GM21381 (cell line): Measurements from ENCODE around the gene CREB3L4.
"Not testable (repeated sequence)": the region's sequence is repeated elsewhere in the genome, so short reads cannot be mapped to it uniquely, and the experiment has no call there.

Experiments used
- ATAC-seq: cut with Tn5 transposase; IDR thresholded peaks from one replicate; pipeline ENCODE4 v1.9.1; 2021; ENCODE audit warnings: mild to moderate bottlenecking, moderate library complexity; ENCODE audit not compliant: unreplicated experiment

The CREB3L4 gene

DNA sequence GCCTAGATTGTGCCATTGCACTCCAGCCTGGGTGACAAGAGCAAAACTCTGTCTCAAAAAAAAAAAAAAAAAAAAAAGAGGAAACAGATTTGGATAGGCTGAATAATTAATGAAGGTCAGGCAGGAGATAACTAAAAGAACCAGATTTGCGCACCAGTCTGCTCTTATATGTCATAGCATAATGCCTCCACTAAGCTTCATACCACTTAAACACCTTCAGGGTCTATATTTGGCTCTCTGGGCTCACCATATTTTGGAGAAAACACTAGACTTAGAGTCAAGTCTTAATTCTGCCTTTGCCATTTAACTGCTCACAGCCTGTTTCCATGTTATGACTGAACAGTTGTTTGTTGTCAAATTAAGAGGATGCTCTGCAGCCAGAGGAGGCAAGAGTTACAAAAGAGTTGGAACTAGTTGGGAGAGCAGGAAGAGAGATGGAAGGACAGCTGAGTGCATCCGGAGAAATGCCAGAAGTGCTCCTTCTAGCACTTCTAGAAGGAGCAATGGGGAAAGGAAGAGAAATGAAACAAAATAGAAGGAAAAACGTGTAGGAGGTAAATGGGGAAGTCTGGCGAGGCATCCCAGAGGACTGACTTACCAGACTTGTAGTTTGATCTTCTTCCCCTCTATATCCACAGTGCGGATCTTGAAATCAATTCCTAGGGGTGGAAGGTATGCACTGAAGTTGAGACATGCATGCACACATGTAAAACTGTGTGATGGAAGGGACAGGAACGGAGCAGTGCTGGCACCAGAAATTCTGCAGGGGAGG is 16.6 kb downstream of the CREB3L4 start:
- ATAC-seq, result no peak

GRCh38 chr1:153985341-153985912 is 17.7 kb downstream of the CREB3L4 start:
- no peak for ATAC-seq

- ATAC-seq, result no peak
Observed at GRCh38 chr1:153985941-153986761, 18.4 kb downstream of the CREB3L4 start, which contains the start of gene RAB13. TSS of gene RAB13 (minus strand) at chr1:153986339. CDS start at chr1:153986236, 103 bp downstream.

- no peak for ATAC-seq
Observed at GRCh38 chr1:153987621-153988020, 19.9 kb downstream of the CREB3L4 start.

DNA sequence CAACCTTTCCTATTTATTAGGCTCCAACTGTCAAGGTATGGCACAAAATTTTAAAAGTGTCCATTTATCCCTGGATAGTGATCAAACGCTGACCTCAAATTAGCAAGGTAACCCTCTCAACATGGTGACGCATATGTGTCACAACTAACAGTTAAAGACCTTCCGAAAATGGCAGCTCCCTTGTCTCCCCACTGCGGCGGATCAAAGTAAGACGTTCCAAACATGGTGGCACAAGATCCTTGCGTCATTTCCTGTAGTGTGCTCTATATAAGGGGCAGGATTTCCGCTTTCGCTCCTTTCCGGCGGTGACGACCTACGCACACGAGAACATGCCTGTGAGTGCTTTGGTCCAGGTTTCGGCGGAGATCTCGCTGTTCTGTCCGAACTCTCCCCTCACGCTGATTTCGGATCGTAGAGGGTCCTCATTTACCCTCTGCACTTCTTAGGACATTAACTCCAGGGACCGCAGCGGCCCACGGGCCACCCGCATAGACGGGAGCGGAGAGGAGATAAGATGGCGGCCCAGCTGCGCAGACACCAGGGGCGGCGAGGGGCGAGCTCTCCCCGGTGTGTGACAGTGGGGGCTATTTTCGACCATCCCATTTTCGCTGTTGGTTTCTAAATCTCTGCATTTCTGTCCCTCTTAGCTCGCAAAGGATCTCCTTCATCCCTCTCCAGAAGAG is 22.9 kb downstream of the CREB3L4 start, which contains the start of gene RPS27:
Gene RPS27 (plus strand): TSS at position 295 of the 683 bp plus-strand sequence. CDS start 35 bp downstream, at position 330.
- ATAC-seq, result peak; percentile 73

DNA sequence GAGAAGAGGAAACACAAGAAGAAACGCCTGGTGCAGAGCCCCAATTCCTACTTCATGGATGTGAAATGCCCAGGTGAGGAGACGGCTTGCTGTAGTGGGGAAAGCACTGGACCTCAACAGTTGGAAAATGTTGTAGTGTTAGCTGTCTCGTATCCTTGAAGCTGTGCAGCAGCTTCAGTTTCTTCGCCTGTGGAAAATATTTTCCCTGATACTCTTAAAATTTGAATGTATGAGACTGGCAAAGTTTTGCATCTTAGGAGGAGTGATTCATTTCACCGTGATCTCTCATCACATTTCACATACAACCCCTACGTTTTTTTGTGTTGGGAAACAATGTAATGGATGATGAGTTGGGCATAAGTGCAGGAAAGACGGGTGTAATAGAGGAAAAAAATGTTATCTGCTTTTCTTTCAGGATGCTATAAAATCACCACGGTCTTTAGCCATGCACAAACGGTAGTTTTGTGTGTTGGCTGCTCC is 23.5 kb downstream of the CREB3L4 start:
- ATAC-seq, result no peak

- ATAC-seq, result no peak
Observed at GRCh38 chr1:153991806-153992205, 24.1 kb downstream of the CREB3L4 start.

GRCh38 chr1:153995202-153995601 is 27.5 kb downstream of the CREB3L4 start:
- no peak for ATAC-seq

GRCh38 chr1:153995640-153996039 is 27.9 kb downstream of the CREB3L4 start:
- ATAC-seq, result no peak

DNA sequence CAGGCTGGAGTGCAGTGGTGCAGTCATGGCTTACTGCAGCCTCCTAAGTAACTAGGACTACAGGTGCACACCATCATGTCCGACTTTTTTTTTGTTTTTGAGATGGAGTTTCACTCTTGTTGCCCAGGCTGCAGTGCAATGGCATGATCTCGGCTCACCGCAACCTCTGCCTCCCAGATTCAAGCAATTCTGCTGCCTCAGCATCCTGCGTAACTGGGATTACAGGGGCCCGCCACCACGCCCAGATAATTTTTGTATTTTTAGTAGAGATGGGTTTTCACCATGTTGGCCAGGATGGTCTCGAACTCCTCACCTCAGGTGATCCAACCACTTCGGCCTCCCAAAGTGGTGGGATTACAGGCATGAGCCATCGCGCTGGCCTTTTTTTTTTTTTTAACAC is 29.2 kb downstream of the CREB3L4 start:
- ATAC-seq, result not testable (repeated sequence)

- no peak for ATAC-seq
Observed at GRCh38 chr1:154000420-154000819, 32.7 kb downstream of the CREB3L4 start.

DNA sequence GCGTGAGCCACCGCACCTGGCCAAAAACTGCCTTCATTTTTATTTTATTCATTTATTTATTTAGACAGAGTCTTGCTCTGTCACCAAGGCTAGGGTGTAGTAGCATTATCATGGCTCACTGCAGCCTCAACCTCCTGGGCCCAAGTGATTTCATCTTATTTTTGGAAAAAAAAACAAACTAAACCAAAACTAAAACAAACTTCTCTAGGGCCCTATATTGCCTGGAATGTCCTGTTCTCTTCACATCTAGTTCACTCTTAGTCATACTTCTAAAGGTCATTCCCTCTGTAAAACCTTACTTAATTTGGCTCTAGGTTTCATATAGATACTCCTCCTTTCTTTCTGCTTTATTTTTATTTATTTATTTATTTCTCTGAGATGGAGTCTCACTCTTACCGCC is 38.4 kb downstream of the CREB3L4 start:
- ATAC-seq, result no peak

GRCh38 chr1:154012129-154012528 is 44.4 kb downstream of the CREB3L4 start:
- ATAC-seq, result no peak

DNA sequence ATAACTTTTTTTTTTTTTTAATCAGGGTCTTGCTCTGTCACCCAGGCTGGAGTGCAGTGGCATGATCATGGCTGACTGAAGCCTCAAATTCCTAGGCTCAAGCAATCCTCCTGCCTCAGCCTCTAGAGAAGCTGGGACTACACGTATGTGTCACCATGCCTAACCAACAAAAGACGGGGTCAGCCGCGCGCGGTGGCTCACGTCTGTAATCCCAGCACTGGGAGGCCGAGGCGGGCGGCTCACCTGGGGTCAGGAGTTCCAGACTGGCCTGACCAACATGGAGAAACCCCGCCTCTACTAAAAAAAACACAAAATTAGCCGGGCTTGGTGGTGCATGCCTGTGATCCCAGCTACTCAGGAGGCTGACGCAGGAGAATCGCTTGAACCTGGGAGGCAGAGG is 44.8 kb downstream of the CREB3L4 start:
- ATAC-seq, result not testable (repeated sequence)

GRCh38 chr1:154014154-154014907 is 46.6 kb downstream of the CREB3L4 start:
- ATAC-seq, result no peak

DNA sequence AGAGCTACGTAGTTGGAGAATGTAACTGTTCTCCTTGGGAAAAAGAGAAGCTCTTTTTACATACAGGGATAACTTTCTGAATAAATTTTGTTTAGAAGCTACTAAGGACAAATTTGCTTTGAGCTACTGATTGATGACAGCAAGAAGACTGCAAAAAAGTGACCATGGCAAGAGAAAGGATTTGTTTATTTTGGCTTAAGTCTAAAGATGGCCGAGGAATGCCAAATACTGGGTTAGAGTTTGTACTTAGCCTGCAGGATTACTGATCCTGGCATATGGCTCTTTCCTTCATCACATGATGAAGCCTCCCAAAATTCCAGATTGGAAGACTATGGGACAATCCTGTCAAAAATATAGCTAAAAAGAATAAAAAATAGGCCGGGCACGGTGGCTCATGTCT is 51.6 kb downstream of the CREB3L4 start:
- no peak for ATAC-seq

GRCh38 chr1:154019940-154020339 is 52.2 kb downstream of the CREB3L4 start:
- ATAC-seq, result no peak
